ENCODE measurements around the gene HHIPL2. TPM values are rescaled to one million over a fixed set of nuclear protein-coding genes. Genes with fewer than 3 reads are reported as not detected.
"Not testable (repeated sequence)": the region's sequence is repeated elsewhere in the genome, so short reads cannot be mapped to it uniquely, and the experiment has no call there.

HHIPL2 gene
- total RNA-seq, 4 donors from 2014 or later = 0.63 to 0.83 TPM; not detected in 2

DNA sequence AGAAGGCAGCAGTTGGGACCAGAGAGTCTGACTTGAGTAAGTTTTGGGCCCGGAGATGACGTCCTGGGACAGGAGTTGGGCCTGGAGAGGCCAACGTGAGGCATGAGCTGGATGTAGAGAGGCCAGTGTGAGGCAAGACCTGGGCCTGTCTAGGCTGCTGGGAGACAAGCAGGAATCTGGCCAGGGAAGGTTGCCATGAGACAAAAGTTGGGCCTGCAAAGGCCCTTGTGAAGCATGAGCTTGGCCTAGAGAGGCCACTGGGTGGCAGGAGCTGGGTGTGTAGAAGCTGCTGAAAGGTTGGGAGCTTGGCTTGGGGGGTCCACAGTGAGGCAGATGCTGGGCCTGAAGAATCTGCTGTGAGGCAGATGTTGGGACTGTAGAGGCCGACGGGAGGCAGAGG, 71.5 kb downstream of the HHIPL2 start:
- H3K4me1 ChIP-seq; H3K27me3 ChIP-seq; DNase-seq (ENCODE audit: extremely low spot score); H3K27ac ChIP-seq (replicated peaks in 1 of 4); H3K4me3 ChIP-seq; H3K9me3 ChIP-seq; intact Hi-C loops (cut with DNase I); H3K36me3 ChIP-seq: not testable (repeated sequence)
- 92% methylated on average over 5 of the region's 5 CpGs for WGBS

DNA sequence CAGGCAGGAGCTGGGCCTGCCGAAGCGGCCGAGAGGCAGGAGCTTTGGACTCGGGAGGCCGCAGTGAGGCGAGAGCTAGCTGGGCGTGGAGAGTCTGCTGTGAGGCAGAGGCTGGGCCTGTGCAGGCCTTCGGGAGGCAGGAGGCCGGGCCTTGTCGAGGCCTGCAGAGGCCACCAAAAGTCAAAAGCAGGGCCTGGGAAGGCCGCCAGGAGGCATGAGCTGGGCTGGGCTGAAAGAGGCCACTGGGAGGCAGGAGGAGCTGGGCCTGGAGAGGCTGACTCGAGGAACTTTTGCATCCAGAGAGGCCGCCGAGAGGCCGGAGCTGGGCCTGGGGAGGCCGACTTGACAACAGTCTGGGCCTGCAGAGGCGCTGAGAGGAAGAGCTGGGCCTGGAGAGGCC, 74.2 kb downstream of the HHIPL2 start:
- H3K9me3 ChIP-seq; DNase-seq (ENCODE audit: extremely low spot score); H3K4me3 ChIP-seq; H3K27me3 ChIP-seq; H3K27ac ChIP-seq (replicated peaks in 1 of 4); intact Hi-C loops (cut with DNase I); H3K36me3 ChIP-seq; H3K4me1 ChIP-seq: not testable (repeated sequence)
- WGBS = 93% methylated on average over 14 of the region's 17 CpGs

DNA sequence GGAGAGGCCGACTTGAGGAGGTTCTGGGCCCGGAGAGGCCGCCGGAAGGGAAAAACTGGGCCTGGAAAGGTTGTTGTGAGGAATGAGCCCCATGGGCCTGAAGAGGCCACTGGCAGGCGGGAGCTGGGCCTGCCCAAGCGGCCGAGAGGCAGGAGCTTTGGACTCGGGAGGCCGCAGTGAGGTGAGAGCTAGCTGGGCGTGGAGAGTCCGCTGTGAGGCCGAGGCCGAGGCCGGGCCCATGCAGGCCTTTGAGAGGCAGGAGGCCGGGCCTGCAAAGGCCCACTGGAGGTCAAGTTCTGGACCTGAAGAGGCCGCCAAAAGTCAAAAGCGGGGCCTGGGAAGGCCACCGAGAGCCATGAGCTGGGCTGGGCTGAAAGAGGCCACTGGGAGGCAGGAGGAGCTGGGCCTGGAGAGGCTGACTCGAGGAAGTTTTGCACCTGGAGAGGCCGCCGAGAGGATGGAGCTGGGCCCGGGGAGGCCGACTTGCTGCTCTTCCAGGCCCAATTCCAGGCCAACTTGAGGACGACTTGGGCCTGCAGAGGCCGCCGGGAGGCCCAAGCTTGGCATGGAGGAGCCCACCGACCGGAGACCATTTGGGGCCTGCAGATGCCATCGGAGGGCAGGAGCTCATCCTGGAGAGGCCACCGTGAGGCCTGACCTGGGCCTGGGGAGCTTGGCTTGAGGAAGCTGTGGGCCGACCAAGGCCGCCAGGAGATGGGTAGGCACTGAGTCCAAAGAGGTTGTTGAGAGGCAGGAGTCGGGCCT, 74.9 kb downstream of the HHIPL2 start:
- H3K4me1 ChIP-seq; intact Hi-C loops (cut with DNase I): not testable (repeated sequence)
- WGBS = 95% methylated on average over 28 of the region's 33 CpGs

More for the DNA sequence above, 74.9 kb downstream of the HHIPL2 start:
- DNase-seq (ENCODE audit: extremely low spot score); H3K9me3 ChIP-seq; H3K4me3 ChIP-seq; H3K27me3 ChIP-seq; H3K27ac ChIP-seq (replicated peaks in 1 of 4); H3K36me3 ChIP-seq: not testable (repeated sequence)

Small RNAs within 50 kb of the gene (small RNA-seq; reads per million reads assigned to genes)
- gene RNU6-791P = 0 reads per million in 3 donors

Other genes with a start within 250 kb of the HHIPL2 start
- 1 to 10 TPM; 2.5 to 4.5 (median 3.9) TPM for gene TAF1A, start 41.8 kb upstream of the HHIPL2 start, total RNA-seq
- gene MIA3, start 70.0 kb upstream of the HHIPL2 start, total RNA-seq = 10 to 100 TPM; 36.1 to 53.0 (median 49.0) TPM
- gene AIDA, start 164.4 kb upstream of the HHIPL2 start, total RNA-seq = 100 to 1,000 TPM in 2 of 4 donors, 10 to 100 TPM in 2; 94.3 to 120 (median 99.8) TPM
- gene BROX, start 164.5 kb upstream of the HHIPL2 start, total RNA-seq = 10 to 100 TPM; 36.6 to 55.6 (median 48.4) TPM
- gene FAM177B, start 189.1 kb upstream of the HHIPL2 start, total RNA-seq = 1 to 10 TPM in 1 of 4 donors, under 1 TPM in 1, not detected in 2; 0.42 to 1.3 TPM

All from esophagus muscularis mucosa (tissue), 4 donors.